Colonic mucosa (tissue), 4 donors: ENCODE measurements around the gene POU6F2. TPM values are rescaled to one million over a fixed set of nuclear protein-coding genes. Genes with fewer than 3 reads are reported as not detected.

Experiments
- DNase-seq: peaks from one replicate; pipeline ENCODE4 v3.0.0-alpha.2; 2020
- H3K27ac ChIP-seq: fragments of 200-600 bp; one replicate; pipeline ENCODE4 v1.8.0; 2021
- H3K27me3 ChIP-seq: fragments of 200-600 bp; one replicate; pipeline ENCODE4 v1.8.0; 2021
- H3K36me3 ChIP-seq: fragments of 200-600 bp; one replicate; pipeline ENCODE4 v1.8.0; 2021
- H3K4me1 ChIP-seq: fragments of 200-600 bp; one replicate; pipeline ENCODE4 v1.8.0; 2021; ENCODE audit warnings: mild to moderate bottlenecking
- H3K4me3 ChIP-seq: fragments of 200-600 bp; one replicate; pipeline ENCODE4 v1.8.0; 2021
- H3K9ac ChIP-seq, 2 donors: one replicate each; pipeline ENCODE4 v1.7.0; 2013; ENCODE audit warnings: control low read depth in 2 of 2, low read depth in 2 of 2, low read length in 2 of 2
- H3K9me3 ChIP-seq: fragments of 200-600 bp; one replicate; pipeline ENCODE4 v1.8.0; 2021
- CTCF ChIP-seq: fragments of 200-600 bp; IDR thresholded peaks from one replicate; pipeline ENCODE4 v1.8.0; 2022; ENCODE audit warnings: antibody characterized with exemption, mild to moderate bottlenecking
- intact Hi-C: fragments of 100-400 bp; cut with DNase I; formaldehyde crosslinking; loops from one replicate; pipeline ENCODE4 v1.14.1; 2022
- total RNA-seq, 2 donors: library from RNA; stranded (reverse); fragmentation: NEBNext Ultra II Directional in 1 of 2; extraction: Animal tissue kit (Norgen Biotek cat#: 25700) in 1 of 2; gene quantifications; one replicate each; pipeline ENCODE4 v1.2.1, GENCODE V29; 2021
- donor health status: healthy.
- donor health status: DM: no; HTN: no; CAD: no.
- donor health status: DM: no; HTN: no; CAD: no.

The POU6F2 gene
- total RNA-seq, 2 donors from 2014 or later, result 1.3 TPM; not detected in 1

- no peak for TF ChIP-seq CTCF
- Histone ChIP-seq H3K36me3 (no peaks in the 10 kb centered on the region), H3K9ac (no peak overlapping the region), H3K9me3 (no peaks in the 10 kb centered on the region), H3K27me3 (no peaks in the 10 kb centered on the region), H3K4me3 (no peak overlapping the region), H3K27ac (no peak overlapping the region), H3K4me1 (no peaks in the 10 kb centered on the region)
- intact Hi-C loops, result loop anchor here (10.0 kb wide), 1 partner anchor 1115 kb away; no protein-coding TSS in a partner anchor
- no peak for DNase-seq
These were observed 532.2 kb downstream of the POU6F2 start for GRCh38 chr7:39509912-39510311.

GRCh38 chr7:39510864-39511354 is 533.2 kb downstream of the POU6F2 start:
- DNase-seq, result no peak

GRCh38 chr7:39515534-39516228 is 538.0 kb downstream of the POU6F2 start:
- intact Hi-C loops, result loop anchor here (10.0 kb wide), 1 partner anchor 1121 kb away; no protein-coding TSS in a partner anchor
- H3K36me3 ChIP-seq, result no peaks in the 10 kb centered on the region
- H3K27ac ChIP-seq, result no peak overlapping the region
- no peak overlapping the region for H3K9ac ChIP-seq
- H3K27me3 ChIP-seq, result no peaks in the 10 kb centered on the region
- TF ChIP-seq CTCF, result no peak
- H3K9me3 ChIP-seq, result no peaks in the 10 kb centered on the region
- no peaks in the 10 kb centered on the region for H3K4me1 ChIP-seq
- no peak overlapping the region for H3K4me3 ChIP-seq
- no peak for DNase-seq

More at GRCh38 chr7:39510864-39511354, 533.2 kb downstream of the POU6F2 start:
- no peak overlapping the region for H3K9ac ChIP-seq
- no peak for TF ChIP-seq CTCF
- H3K4me1 ChIP-seq, result no peaks in the 10 kb centered on the region
- H3K4me3 ChIP-seq, result no peak overlapping the region
- H3K27ac ChIP-seq, result no peak overlapping the region
- intact Hi-C loops, result loop anchor here (10.0 kb wide), 1 partner anchor 1116 kb away; no protein-coding TSS in a partner anchor
- H3K27me3 ChIP-seq, result no peaks in the 10 kb centered on the region
- H3K9me3 ChIP-seq, result no peaks in the 10 kb centered on the region
- H3K36me3 ChIP-seq, result no peaks in the 10 kb centered on the region

- Histone ChIP-seq H3K9ac (no peak overlapping the region), H3K4me1 (no peaks in the 10 kb centered on the region), H3K4me3 (no peak overlapping the region), H3K36me3 (no peaks in the 10 kb centered on the region), H3K9me3 (no peaks in the 10 kb centered on the region), H3K27ac (no peak overlapping the region), H3K27me3 (no peaks in the 10 kb centered on the region)
- TF ChIP-seq CTCF, result no peak
- DNase-seq, result no peak
- intact Hi-C loops, result loop anchor here (10.0 kb wide), 1 partner anchor 1122 kb away; no protein-coding TSS in a partner anchor
These were observed 538.8 kb downstream of the POU6F2 start for GRCh38 chr7:39516498-39516897.

GRCh38 chr7:39517240-39517639 is 539.5 kb downstream of the POU6F2 start:
- H3K9ac ChIP-seq, result no peak overlapping the region
- no peak for DNase-seq
- H3K4me1 ChIP-seq, result no peaks in the 10 kb centered on the region
- intact Hi-C loops, result loop anchor here (10.0 kb wide), 1 partner anchor 1122 kb away; no protein-coding TSS in a partner anchor
- no peak overlapping the region for H3K4me3 ChIP-seq
- no peaks in the 10 kb centered on the region for H3K9me3 ChIP-seq
- H3K27ac ChIP-seq, result no peak overlapping the region
- no peaks in the 10 kb centered on the region for H3K27me3 ChIP-seq
- no peak for TF ChIP-seq CTCF
- no peaks in the 10 kb centered on the region for H3K36me3 ChIP-seq

Other genes with a start within 250 kb of the POU6F2 start
- 10 to 100 TPM; 56.5 to 60.9 TPM for gene VPS41, start 68.7 kb upstream of the POU6F2 start, total RNA-seq